ENCODE results near the gene SLC39A1. TPM values are rescaled to one million over a fixed set of nuclear protein-coding genes. Genes with fewer than 3 reads are reported as not detected.
"Not testable (repeated sequence)": the region's sequence is repeated elsewhere in the genome, so short reads cannot be mapped to it uniquely, and the experiment has no call there.

Gene SLC39A1
- total RNA-seq, result 102 and 132 TPM in 2 replicates

- peak; percentile 80 for DNase-seq (ENCODE audit: low read depth, low spot score)
Measured at GRCh38 chr1:153963030-153963849, at the start of gene SLC39A1. Gene SLC39A1 (minus strand): TSS chr1:153963537. CDS start chr1:153962715, 822 bp downstream.

GRCh38 chr1:154012543-154012942 lies 49.2 kb upstream of the SLC39A1 start:
- not testable (repeated sequence) for DNase-seq (ENCODE audit: low read depth, low spot score)

- no peak for DNase-seq (ENCODE audit: low read depth, low spot score)
Measured at GRCh38 chr1:154012129-154012528, 48.8 kb upstream of the SLC39A1 start.

GRCh38 chr1:154006136-154006535 lies 42.8 kb upstream of the SLC39A1 start:
- DNase-seq (ENCODE audit: low read depth, low spot score), result no peak

GRCh38 chr1:154000420-154000819 lies 37.1 kb upstream of the SLC39A1 start:
- no peak for DNase-seq (ENCODE audit: low read depth, low spot score)

GRCh38 chr1:153996882-153997281 lies 33.5 kb upstream of the SLC39A1 start:
- DNase-seq (ENCODE audit: low read depth, low spot score), result not testable (repeated sequence)

GRCh38 chr1:153995640-153996039 lies 32.3 kb upstream of the SLC39A1 start:
- no peak for DNase-seq (ENCODE audit: low read depth, low spot score)

- DNase-seq (ENCODE audit: low read depth, low spot score), result no peak
Measured at GRCh38 chr1:153995202-153995601, 31.9 kb upstream of the SLC39A1 start.

- DNase-seq (ENCODE audit: low read depth, low spot score), result no peak
Measured at GRCh38 chr1:153991806-153992205, 28.5 kb upstream of the SLC39A1 start.

- no peak for DNase-seq (ENCODE audit: low read depth, low spot score)
Measured at GRCh38 chr1:153991151-153991630, 27.9 kb upstream of the SLC39A1 start.

- DNase-seq (ENCODE audit: low read depth, low spot score), result peak; percentile 94
Measured at GRCh38 chr1:153990468-153991150, 27.3 kb upstream of the SLC39A1 start, which contains the start of gene RPS27. Gene RPS27 (plus strand): TSS chr1:153990762. CDS start chr1:153990797, 35 bp downstream.

GRCh38 chr1:153987621-153988020 lies 24.3 kb upstream of the SLC39A1 start:
- no peak for DNase-seq (ENCODE audit: low read depth, low spot score)

GRCh38 chr1:153985941-153986761 lies 22.8 kb upstream of the SLC39A1 start, which contains the start of gene RAB13:
Gene RAB13 (minus strand): TSS chr1:153986339. CDS start chr1:153986236, 103 bp downstream.
- no peak for DNase-seq (ENCODE audit: low read depth, low spot score)

- DNase-seq (ENCODE audit: low read depth, low spot score), result no peak
Measured at GRCh38 chr1:153985341-153985912, 22.1 kb upstream of the SLC39A1 start.

- no peak for DNase-seq (ENCODE audit: low read depth, low spot score)
Measured at GRCh38 chr1:153984123-153984894, 21.0 kb upstream of the SLC39A1 start.

- DNase-seq (ENCODE audit: low read depth, low spot score), result not testable (repeated sequence)
Measured at GRCh38 chr1:153981735-153982134, 18.4 kb upstream of the SLC39A1 start.

GRCh38 chr1:153979091-153979490 lies 15.8 kb upstream of the SLC39A1 start:
- not testable (repeated sequence) for DNase-seq (ENCODE audit: low read depth, low spot score)

- DNase-seq (ENCODE audit: low read depth, low spot score), result no peak
Measured at GRCh38 chr1:153978274-153978909, 15.1 kb upstream of the SLC39A1 start.
